WTC11 (cell line): ENCODE measurements around the gene SMARCAD1. TPM values are rescaled to one million over a fixed set of nuclear protein-coding genes. Genes with fewer than 3 reads are reported as not detected.

Experiments used
- ATAC-seq: fragments of 200-7000 bp; cut with Tn5 transposase; 2 replicates; pipeline ENCODE4 v1.10.0; 2021; ENCODE audit warnings: mild to moderate bottlenecking, moderate library complexity
- CTCF ChIA-PET: fragments of 300-600 bp; sonication (Branson Sonifier 250); formaldehyde crosslinking; loops from one replicate; lab custom pipeline; 2021; ENCODE audit warnings: antibody characterized with exemption; lab: Charles Lee
- POLR2A ChIA-PET: fragments of 350-600 bp; sonication (Branson Sonifier 250); formaldehyde crosslinking; loops from one replicate; lab custom pipeline; 2021; ENCODE audit warnings: antibody characterized with exemption; lab: Charles Lee
- DNase-seq: peaks from one replicate; pipeline ENCODE4 v3.0.0; 2021; ENCODE audit warnings: low spot score
- H3K27ac Mint-ChIP-seq: 2 replicates; pipeline ENCODE4 v1.8.0; 2021; ENCODE audit warnings: mixed read lengths
- H3K27me3 Mint-ChIP-seq: 2 replicates; pipeline ENCODE4 v1.8.0; 2021; ENCODE audit warnings: low read depth, mild to moderate bottlenecking, moderate library complexity, mixed read lengths
- H3K36me3 Mint-ChIP-seq: 2 replicates; pipeline ENCODE4 v1.8.0; 2021; ENCODE audit warnings: mixed read lengths
- H3K4me1 Mint-ChIP-seq: 2 replicates; pipeline ENCODE4 v1.8.0; 2022; ENCODE audit warnings: mixed read lengths
- H3K4me3 Mint-ChIP-seq: 2 replicates; pipeline ENCODE4 v1.8.0; 2021; ENCODE audit warnings: mild to moderate bottlenecking, moderate library complexity, mixed read lengths
- H3K9me3 Mint-ChIP-seq: 2 replicates; pipeline ENCODE4 v1.8.0; 2021; ENCODE audit warnings: mixed read lengths
- ELF4 ChIP-seq: sonication (generic); formaldehyde crosslinking; IDR thresholded peaks from 2 replicates; pipeline ENCODE4 v1.8.1; 2022; ENCODE audit warnings: low read depth, mild to moderate bottlenecking, moderate library complexity, missing genetic modification reagents
- GABPB1 ChIP-seq: sonication (generic); formaldehyde crosslinking; IDR thresholded peaks from 2 replicates; pipeline ENCODE4 v1.8.1; 2023; ENCODE audit warnings: mild to moderate bottlenecking, missing genetic modification reagents
- HMGA2 ChIP-seq: fragments of 250-450 bp; sonication (Bioruptor Pico); IDR thresholded peaks from 2 replicates; pipeline ENCODE4 v1.4.0; 2021; ENCODE audit warnings: mild to moderate bottlenecking, moderate library complexity
- KAT7 ChIP-seq: sonication (generic); formaldehyde crosslinking; IDR thresholded peaks from 2 replicates; pipeline ENCODE4 v1.8.1; 2023; ENCODE audit warnings: missing genetic modification reagents, mild to moderate bottlenecking, borderline replicate concordance
- OVOL2 ChIP-seq: fragments of 250-450 bp; sonication (Bioruptor Pico); IDR thresholded peaks from 2 replicates; pipeline ENCODE4 v1.9.0; 2021; ENCODE audit warnings: mild to moderate bottlenecking, borderline replicate concordance
- SP1 ChIP-seq: sonication (generic); formaldehyde crosslinking; conservative IDR thresholded peaks from 2 replicates; pipeline ENCODE4 v1.8.1; 2022; ENCODE audit warnings: missing genetic modification reagents
- TEAD4 ChIP-seq: sonication (generic); formaldehyde crosslinking; IDR thresholded peaks from 2 replicates; pipeline ENCODE4 v1.8.0; 2022; ENCODE audit warnings: mild to moderate bottlenecking, missing genetic modification reagents
- TP53 ChIP-seq: sonication (generic); formaldehyde crosslinking; IDR thresholded peaks from 2 replicates; pipeline ENCODE4 v1.8.1; 2023; ENCODE audit warnings: mild to moderate bottlenecking, missing genetic modification reagents
- ZBTB21 ChIP-seq: sonication (generic); formaldehyde crosslinking; IDR thresholded peaks from 2 replicates; pipeline ENCODE4 v1.8.1; 2023; ENCODE audit warnings: mild to moderate bottlenecking, missing genetic modification reagents, borderline replicate concordance
- ZNF121 ChIP-seq: sonication (generic); formaldehyde crosslinking; IDR thresholded peaks from 2 replicates; pipeline ENCODE4 v1.8.0; 2023; ENCODE audit warnings: missing genetic modification reagents
- ZNF219 ChIP-seq: sonication (generic); formaldehyde crosslinking; IDR thresholded peaks from 2 replicates; pipeline ENCODE4 v1.8.0; 2023; ENCODE audit warnings: missing genetic modification reagents, mild to moderate bottlenecking, borderline replicate concordance
- total RNA-seq: library from RNA; stranded (reverse); gene quantifications from 3 replicates; pipeline ENCODE4 v1.2.3, GENCODE V29; 2021
- TF ChIP-seq, protein P1 (sequence below): sonication (generic); formaldehyde crosslinking; IDR thresholded peaks from 2 replicates; pipeline ENCODE4 v1.8.0; 2022; ENCODE audit warnings: missing genetic modification reagents
- TF ChIP-seq, protein P2 (sequence below): fragments of 250-450 bp; sonication (Bioruptor Pico); IDR thresholded peaks from 2 replicates; pipeline ENCODE4 v1.8.0; 2021; ENCODE audit warnings: mild to moderate bottlenecking
- TF ChIP-seq, protein P3 (sequence below): sonication (generic); formaldehyde crosslinking; IDR thresholded peaks from 2 replicates; pipeline ENCODE4 v1.8.1; 2022; ENCODE audit warnings: mild to moderate bottlenecking, missing genetic modification reagents, moderate library complexity, borderline replicate concordance
- TF ChIP-seq, protein P4 (sequence below): sonication (generic); formaldehyde crosslinking; IDR thresholded peaks from 2 replicates; pipeline ENCODE4 v1.8.1; 2023; ENCODE audit warnings: mild to moderate bottlenecking, missing genetic modification reagents, moderate library complexity
- TF ChIP-seq, protein P5 (sequence below): sonication (generic); formaldehyde crosslinking; IDR thresholded peaks from 2 replicates; pipeline ENCODE4 v1.8.1; 2023; ENCODE audit warnings: mild to moderate bottlenecking, missing genetic modification reagents, moderate library complexity
- TF ChIP-seq, protein P6 (sequence below): sonication (generic); formaldehyde crosslinking; IDR thresholded peaks from 2 replicates; pipeline ENCODE4 v1.8.0; 2022; ENCODE audit warnings: mild to moderate bottlenecking, missing genetic modification reagents
- TF ChIP-seq, protein P7 (sequence below): fragments of 250-450 bp; sonication (Bioruptor Pico); IDR thresholded peaks from 2 replicates; pipeline ENCODE4 v1.9.0; 2021; ENCODE audit warnings: mild to moderate bottlenecking

The SMARCAD1 gene
- total RNA-seq, 1 experiment from 2014 or later = 48.9 TPM

DNA sequence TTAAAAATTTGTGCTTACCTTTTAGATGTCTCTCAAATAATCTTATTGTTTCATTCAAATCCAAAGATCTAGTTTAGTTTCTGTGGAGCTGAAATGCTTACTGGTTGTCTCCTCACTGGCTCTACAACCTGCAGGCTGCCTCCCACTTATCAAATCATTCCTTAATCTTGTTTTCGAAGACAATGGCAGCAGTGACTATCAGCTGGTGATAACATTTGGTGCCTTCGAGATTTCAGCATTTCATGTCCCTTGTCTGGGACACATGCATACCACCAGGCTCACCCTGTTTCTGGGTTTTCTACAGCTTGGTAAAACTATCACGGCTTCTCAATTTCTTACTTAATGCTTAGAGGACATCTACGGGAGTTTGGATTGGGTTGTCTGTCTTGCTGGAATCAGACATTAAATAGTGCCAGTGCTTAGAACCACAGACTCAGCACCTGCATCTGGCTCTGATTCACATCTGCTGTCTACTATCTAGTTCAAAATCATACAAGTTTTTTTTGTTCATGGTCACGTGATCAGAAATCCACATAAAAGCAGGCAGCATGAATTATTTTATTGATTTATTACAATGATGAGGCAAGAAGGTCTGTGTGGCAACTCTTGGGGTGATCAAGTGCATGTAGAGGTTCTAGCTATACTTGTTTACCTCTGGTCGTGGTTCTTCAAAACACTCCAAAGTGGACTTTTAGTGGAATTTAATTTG, 32.0 kb upstream of the SMARCAD1 start (continued):
- TF ChIP-seq, protein P1, sequence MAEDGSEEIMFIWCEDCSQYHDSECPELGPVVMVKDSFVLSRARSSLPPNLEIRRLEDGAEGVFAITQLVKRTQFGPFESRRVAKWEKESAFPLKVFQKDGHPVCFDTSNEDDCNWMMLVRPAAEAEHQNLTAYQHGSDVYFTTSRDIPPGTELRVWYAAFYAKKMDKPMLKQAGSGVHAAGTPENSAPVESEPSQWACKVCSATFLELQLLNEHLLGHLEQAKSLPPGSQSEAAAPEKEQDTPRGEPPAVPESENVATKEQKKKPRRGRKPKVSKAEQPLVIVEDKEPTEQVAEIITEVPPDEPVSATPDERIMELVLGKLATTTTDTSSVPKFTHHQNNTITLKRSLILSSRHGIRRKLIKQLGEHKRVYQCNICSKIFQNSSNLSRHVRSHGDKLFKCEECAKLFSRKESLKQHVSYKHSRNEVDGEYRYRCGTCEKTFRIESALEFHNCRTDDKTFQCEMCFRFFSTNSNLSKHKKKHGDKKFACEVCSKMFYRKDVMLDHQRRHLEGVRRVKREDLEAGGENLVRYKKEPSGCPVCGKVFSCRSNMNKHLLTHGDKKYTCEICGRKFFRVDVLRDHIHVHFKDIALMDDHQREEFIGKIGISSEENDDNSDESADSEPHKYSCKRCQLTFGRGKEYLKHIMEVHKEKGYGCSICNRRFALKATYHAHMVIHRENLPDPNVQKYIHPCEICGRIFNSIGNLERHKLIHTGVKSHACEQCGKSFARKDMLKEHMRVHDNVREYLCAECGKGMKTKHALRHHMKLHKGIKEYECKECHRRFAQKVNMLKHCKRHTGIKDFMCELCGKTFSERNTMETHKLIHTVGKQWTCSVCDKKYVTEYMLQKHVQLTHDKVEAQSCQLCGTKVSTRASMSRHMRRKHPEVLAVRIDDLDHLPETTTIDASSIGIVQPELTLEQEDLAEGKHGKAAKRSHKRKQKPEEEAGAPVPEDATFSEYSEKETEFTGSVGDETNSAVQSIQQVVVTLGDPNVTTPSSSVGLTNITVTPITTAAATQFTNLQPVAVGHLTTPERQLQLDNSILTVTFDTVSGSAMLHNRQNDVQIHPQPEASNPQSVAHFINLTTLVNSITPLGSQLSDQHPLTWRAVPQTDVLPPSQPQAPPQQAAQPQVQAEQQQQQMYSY (CRISPR knock-in tag) = no peak
- TF ChIP-seq, protein P2, sequence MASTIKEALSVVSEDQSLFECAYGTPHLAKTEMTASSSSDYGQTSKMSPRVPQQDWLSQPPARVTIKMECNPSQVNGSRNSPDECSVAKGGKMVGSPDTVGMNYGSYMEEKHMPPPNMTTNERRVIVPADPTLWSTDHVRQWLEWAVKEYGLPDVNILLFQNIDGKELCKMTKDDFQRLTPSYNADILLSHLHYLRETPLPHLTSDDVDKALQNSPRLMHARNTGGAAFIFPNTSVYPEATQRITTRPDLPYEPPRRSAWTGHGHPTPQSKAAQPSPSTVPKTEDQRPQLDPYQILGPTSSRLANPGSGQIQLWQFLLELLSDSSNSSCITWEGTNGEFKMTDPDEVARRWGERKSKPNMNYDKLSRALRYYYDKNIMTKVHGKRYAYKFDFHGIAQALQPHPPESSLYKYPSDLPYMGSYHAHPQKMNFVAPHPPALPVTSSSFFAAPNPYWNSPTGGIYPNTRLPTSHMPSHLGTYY = no peak
- TF ChIP-seq, protein P3, sequence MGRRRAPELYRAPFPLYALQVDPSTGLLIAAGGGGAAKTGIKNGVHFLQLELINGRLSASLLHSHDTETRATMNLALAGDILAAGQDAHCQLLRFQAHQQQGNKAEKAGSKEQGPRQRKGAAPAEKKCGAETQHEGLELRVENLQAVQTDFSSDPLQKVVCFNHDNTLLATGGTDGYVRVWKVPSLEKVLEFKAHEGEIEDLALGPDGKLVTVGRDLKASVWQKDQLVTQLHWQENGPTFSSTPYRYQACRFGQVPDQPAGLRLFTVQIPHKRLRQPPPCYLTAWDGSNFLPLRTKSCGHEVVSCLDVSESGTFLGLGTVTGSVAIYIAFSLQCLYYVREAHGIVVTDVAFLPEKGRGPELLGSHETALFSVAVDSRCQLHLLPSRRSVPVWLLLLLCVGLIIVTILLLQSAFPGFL = no peak
- TF ChIP-seq TP53 (CRISPR knock-in tag) (no peak), SP1 (CRISPR knock-in tag) (no peak), OVOL2 (no peak), ZNF219 (no peak), ELF4 (CRISPR knock-in tag) (no peak), ZNF121 (CRISPR knock-in tag) (no peak), KAT7 (CRISPR knock-in tag) (no peak)
- TF ChIP-seq, protein P4, sequence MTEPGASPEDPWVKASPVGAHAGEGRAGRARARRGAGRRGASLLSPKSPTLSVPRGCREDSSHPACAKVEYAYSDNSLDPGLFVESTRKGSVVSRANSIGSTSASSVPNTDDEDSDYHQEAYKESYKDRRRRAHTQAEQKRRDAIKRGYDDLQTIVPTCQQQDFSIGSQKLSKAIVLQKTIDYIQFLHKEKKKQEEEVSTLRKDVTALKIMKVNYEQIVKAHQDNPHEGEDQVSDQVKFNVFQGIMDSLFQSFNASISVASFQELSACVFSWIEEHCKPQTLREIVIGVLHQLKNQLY (CRISPR knock-in tag) = no peak
- TF ChIP-seq, protein P5, sequence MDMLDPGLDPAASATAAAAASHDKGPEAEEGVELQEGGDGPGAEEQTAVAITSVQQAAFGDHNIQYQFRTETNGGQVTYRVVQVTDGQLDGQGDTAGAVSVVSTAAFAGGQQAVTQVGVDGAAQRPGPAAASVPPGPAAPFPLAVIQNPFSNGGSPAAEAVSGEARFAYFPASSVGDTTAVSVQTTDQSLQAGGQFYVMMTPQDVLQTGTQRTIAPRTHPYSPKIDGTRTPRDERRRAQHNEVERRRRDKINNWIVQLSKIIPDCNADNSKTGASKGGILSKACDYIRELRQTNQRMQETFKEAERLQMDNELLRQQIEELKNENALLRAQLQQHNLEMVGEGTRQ (CRISPR knock-in tag) = no peak
- TF ChIP-seq, protein P6, sequence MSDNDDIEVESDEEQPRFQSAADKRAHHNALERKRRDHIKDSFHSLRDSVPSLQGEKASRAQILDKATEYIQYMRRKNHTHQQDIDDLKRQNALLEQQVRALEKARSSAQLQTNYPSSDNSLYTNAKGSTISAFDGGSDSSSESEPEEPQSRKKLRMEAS (CRISPR knock-in tag) = no peak

DNA sequence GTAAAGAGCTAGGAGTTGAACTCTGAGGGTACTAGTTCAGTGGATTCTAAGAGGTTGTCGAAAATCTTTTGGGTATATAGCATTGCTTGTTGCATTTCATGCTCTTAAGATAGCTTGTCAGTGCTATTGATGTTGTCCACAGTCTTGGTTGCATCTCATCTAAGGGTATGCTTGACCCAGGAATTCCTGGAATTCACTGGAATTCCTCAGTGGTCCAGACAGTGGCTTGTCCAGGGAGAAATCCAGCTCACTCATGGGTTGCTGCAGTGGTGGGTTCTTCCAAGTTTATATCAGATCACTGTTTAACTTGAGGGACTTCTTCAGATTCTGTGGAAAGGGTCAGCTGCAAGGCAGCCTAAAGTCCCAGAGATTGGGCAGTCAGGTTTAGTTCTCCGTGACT, 29.8 kb upstream of the SMARCAD1 start:
- no peak overlapping the region for H3K4me3 Mint-ChIP-seq
- POLR2A ChIA-PET = no interaction called here
- peak; percentile 62; the same call in 1 of the 2 replicates for TF ChIP-seq TEAD4 (CRISPR knock-in tag)
- TF ChIP-seq, protein P7, sequence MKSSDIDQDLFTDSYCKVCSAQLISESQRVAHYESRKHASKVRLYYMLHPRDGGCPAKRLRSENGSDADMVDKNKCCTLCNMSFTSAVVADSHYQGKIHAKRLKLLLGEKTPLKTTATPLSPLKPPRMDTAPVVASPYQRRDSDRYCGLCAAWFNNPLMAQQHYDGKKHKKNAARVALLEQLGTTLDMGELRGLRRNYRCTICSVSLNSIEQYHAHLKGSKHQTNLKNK = no peak
- ATAC-seq (peak; percentile 90), DNase-seq (no peak)
- H3K9me3 Mint-ChIP-seq = peaks cover 4% of the 10 kb centered on the region
- H3K36me3 Mint-ChIP-seq = peaks cover under 1% of the 10 kb centered on the region; the same call in 1 of the 2 replicates
- H3K27me3 Mint-ChIP-seq = no peaks in the 10 kb centered on the region
- H3K27ac Mint-ChIP-seq = peak overlapping the region; percentile 33
- CTCF ChIA-PET = no interaction called here
- peaks cover 4% of the 10 kb centered on the region for H3K4me1 Mint-ChIP-seq

DNA sequence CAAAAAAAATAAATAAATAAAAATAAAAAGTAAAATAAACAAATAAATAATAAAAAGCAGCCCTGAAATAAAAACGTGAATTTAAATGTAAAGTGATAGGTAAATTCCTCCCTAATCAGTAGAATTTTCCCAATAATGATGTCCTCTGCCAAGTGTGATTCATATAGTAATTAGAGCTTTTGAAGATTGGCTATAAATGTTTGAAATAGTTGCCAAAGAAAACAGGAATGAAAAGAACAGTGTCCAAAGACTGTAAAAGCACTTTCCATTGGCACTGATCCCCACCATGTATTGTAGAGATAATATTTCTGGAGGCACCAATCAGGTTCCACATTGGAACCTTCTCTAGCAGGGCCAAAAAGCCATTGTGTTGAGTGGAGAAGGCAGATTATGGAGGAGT, 25.9 kb upstream of the SMARCAD1 start:
- no peak for TF ChIP-seq ZBTB21
- TF ChIP-seq GABPB1 = no peak
- TF ChIP-seq HMGA2 = 0 out of 2 replicates have a peak, but pooled peaks have one; percentile 20
- TF ChIP-seq, all 79 proteins: peak for 1
- peaks cover 3% of the 10 kb centered on the region; the same call in 1 of the 2 replicates for H3K27me3 Mint-ChIP-seq
- CTCF ChIA-PET = no interaction called here
- H3K4me1 Mint-ChIP-seq = peaks cover 4% of the 10 kb centered on the region
- ATAC-seq (no peak), DNase-seq (no peak)
- H3K27ac Mint-ChIP-seq = no peak overlapping the region
- peaks cover 4% of the 10 kb centered on the region; the same call in 1 of the 2 replicates for H3K9me3 Mint-ChIP-seq
- POLR2A ChIA-PET = no interaction called here
- no peak overlapping the region for H3K4me3 Mint-ChIP-seq
- H3K36me3 Mint-ChIP-seq = no peaks in the 10 kb centered on the region
